Measurements from ENCODE around the gene TLL2.

TLL2 gene

GRCh38 chr10:96387161-96387560 lies 126.6 kb downstream of the TLL2 start:
- no peak for DNase-seq

GRCh38 chr10:96384506-96384905 lies 129.2 kb downstream of the TLL2 start:
- no peak for DNase-seq

- no peak for DNase-seq
Measured at GRCh38 chr10:96380821-96381220, 132.9 kb downstream of the TLL2 start.

GRCh38 chr10:96379758-96380157 lies 134.0 kb downstream of the TLL2 start:
- DNase-seq = no peak

GRCh38 chr10:96378741-96379140 lies 135.0 kb downstream of the TLL2 start:
- no peak for DNase-seq

- no peak for DNase-seq
Measured at GRCh38 chr10:96377816-96378294, 135.9 kb downstream of the TLL2 start.

- DNase-seq = no peak
Measured at GRCh38 chr10:96376483-96376882, 137.2 kb downstream of the TLL2 start.

GRCh38 chr10:96374985-96375830 lies 138.5 kb downstream of the TLL2 start:
- DNase-seq = peak; percentile 74

GRCh38 chr10:96374639-96374984 lies 139.1 kb downstream of the TLL2 start:
- no peak for DNase-seq

GRCh38 chr10:96374004-96374403 lies 139.7 kb downstream of the TLL2 start:
- DNase-seq = no peak

GRCh38 chr10:96371356-96371755 lies 142.4 kb downstream of the TLL2 start:
- no peak for DNase-seq

GRCh38 chr10:96370584-96371157 lies 143.1 kb downstream of the TLL2 start:
- DNase-seq = peak; percentile 52

- DNase-seq = no peak
Measured at GRCh38 chr10:96369890-96370583, 143.7 kb downstream of the TLL2 start.

GRCh38 chr10:96368971-96369370 lies 144.8 kb downstream of the TLL2 start:
- no peak for DNase-seq

- no peak for DNase-seq
Measured at GRCh38 chr10:96367470-96367869, 146.3 kb downstream of the TLL2 start.

- no peak for DNase-seq
Measured at GRCh38 chr10:96366508-96366907, 147.2 kb downstream of the TLL2 start.

- DNase-seq = no peak
Measured at GRCh38 chr10:96365571-96365970, 148.2 kb downstream of the TLL2 start.

- DNase-seq = no peak
Measured at GRCh38 chr10:96360766-96361165, 153.0 kb downstream of the TLL2 start.

- no peak for DNase-seq
Measured at GRCh38 chr10:96360331-96360730, 153.4 kb downstream of the TLL2 start.

- no peak for DNase-seq
Measured at GRCh38 chr10:96359616-96360015, 154.1 kb downstream of the TLL2 start.

- no peak for DNase-seq
Measured at GRCh38 chr10:96358851-96359540, 154.7 kb downstream of the TLL2 start, which contains the start of gene OPALIN. TSS of gene OPALIN (minus strand) at chr10:96359002. CDS start at chr10:96358896, 106 bp downstream.

- no peak for DNase-seq
Measured at GRCh38 chr10:96357038-96357620, 156.6 kb downstream of the TLL2 start.

- no peak for DNase-seq
Measured at GRCh38 chr10:96352582-96352981, 161.1 kb downstream of the TLL2 start.

Measured in CD4-positive, alpha-beta T cell treated with Interleukin-17A for 4 hours (primary cell).